IMR-90 (cell line): ENCODE data around the gene ARL6IP5. TPM values are rescaled to one million over a fixed set of nuclear protein-coding genes. Genes with fewer than 3 reads are reported as not detected.
A peak's percentile ranks its signal among the peaks of the same experiment; 100 is the strongest.

Experiments
- ATAC-seq: fragments of 200-7000 bp; cut with Tn5 transposase; 2 replicates; pipeline ENCODE4 v1.9.1; 2020; ENCODE audit warnings: low read depth, mild to moderate bottlenecking, moderate library complexity
- BruUV-seq: library from RNA; stranded (reverse); fragments of 400-500 nt; replicated peaks from 2 replicates; lab custom pipeline; 2021; lab: Mats Ljungman, UMichigan
- CTCF ChIA-PET: fragments of 300-600 bp; formaldehyde crosslinking; extraction: SDS; loops from one replicate; lab custom pipeline; 2021; ENCODE audit warnings: antibody characterized with exemption; lab: Yijun Ruan, JAX
- POLR2A ChIA-PET: fragments of 300-600 bp; sonication (Branson Sonifier 250); formaldehyde crosslinking; loops from one replicate; lab custom pipeline; 2022; ENCODE audit warnings: antibody characterized with exemption; ENCODE audit not compliant: unreplicated experiment; lab: Charles Lee
- DNase-seq: peaks from one replicate; pipeline ENCODE4 v3.0.0; 2013
- H2AFZ ChIP-seq: replicated peaks from 2 replicates; pipeline ENCODE3; 2013; ENCODE audit warnings: low read length, mild to moderate bottlenecking; ENCODE audit not compliant: poor library complexity
- H2AK5ac ChIP-seq: 2 replicates; pipeline ENCODE4 v1.6.1; 2013; ENCODE audit warnings: low read depth, low read length, inconsistent platforms
- H2AK9ac ChIP-seq: replicated peaks from 2 replicates; pipeline ENCODE3; 2013; ENCODE audit warnings: mild to moderate bottlenecking, low read depth, low read length, moderate library complexity; ENCODE audit not compliant: poor library complexity
- H2BK120ac ChIP-seq: 2 replicates; pipeline ENCODE4 v1.6.1; 2013; ENCODE audit warnings: low read depth, low read length, inconsistent platforms
- H2BK15ac ChIP-seq: 3 replicates; pipeline ENCODE4 v1.6.1; 2013; ENCODE audit warnings: low read depth, low read length, inconsistent platforms
- H2BK20ac ChIP-seq: 2 replicates; pipeline ENCODE4 v1.6.1; 2013; ENCODE audit warnings: low read depth, mild to moderate bottlenecking, inconsistent platforms, low read length, moderate library complexity
- H2BK5ac ChIP-seq: 2 replicates; pipeline ENCODE4 v1.6.1; 2013; ENCODE audit warnings: mild to moderate bottlenecking, low read depth, low read length, inconsistent platforms; ENCODE audit not compliant: poor library complexity, severe bottlenecking
- H3K14ac ChIP-seq: replicated peaks from 2 replicates; pipeline ENCODE4 v1.6.1; 2013; ENCODE audit warnings: low read depth, low read length, inconsistent platforms
- H3K18ac ChIP-seq: 2 replicates; pipeline ENCODE4 v1.6.1; 2013; ENCODE audit warnings: low read depth, low read length, control low read depth
- H3K23ac ChIP-seq: 2 replicates; pipeline ENCODE4 v1.6.1; 2013; ENCODE audit warnings: low read depth, low read length, inconsistent platforms
- H3K27ac ChIP-seq: 2 replicates; pipeline ENCODE4 v1.5.1; 2013; ENCODE audit warnings: mild to moderate bottlenecking, control low read depth, low read length; ENCODE audit not compliant: insufficient read depth
- H3K27me3 ChIP-seq: 2 replicates; pipeline ENCODE4 v1.6.1; 2013; ENCODE audit warnings: low read length; ENCODE audit not compliant: control insufficient read depth, insufficient read depth
- H3K36me3 ChIP-seq: 2 replicates; pipeline ENCODE4 v1.6.1; 2013; ENCODE audit warnings: low read length, mixed read lengths; ENCODE audit not compliant: control insufficient read depth, insufficient read depth
- H3K4ac ChIP-seq: 2 replicates; pipeline ENCODE4 v1.6.1; 2013; ENCODE audit warnings: low read depth, low read length, inconsistent platforms
- H3K4me1 ChIP-seq: 2 replicates; pipeline ENCODE4 v1.6.1; 2013; ENCODE audit warnings: low read length, mixed read lengths; ENCODE audit not compliant: control insufficient read depth, insufficient read depth
- H3K4me2 ChIP-seq: 2 replicates; pipeline ENCODE4 v1.6.1; 2013; ENCODE audit warnings: low read depth, mild to moderate bottlenecking, control low read depth, low read length, moderate library complexity
- H3K4me3 ChIP-seq: 2 replicates; pipeline ENCODE4 v1.5.1; 2013; ENCODE audit warnings: low read depth, mild to moderate bottlenecking, control low read depth, low read length, moderate library complexity; ENCODE audit not compliant: insufficient read depth
- H3K56ac ChIP-seq: 2 replicates; pipeline ENCODE4 v1.6.1; 2013; ENCODE audit warnings: low read length, inconsistent platforms; ENCODE audit not compliant: insufficient read depth; ENCODE audit errors: extremely low read depth
- H3K79me1 ChIP-seq, 2 experiments: 2 replicates each; pipeline ENCODE4 v1.6.1; 2013; ENCODE audit warnings: low read length in 2 of 2, inconsistent platforms in 1 of 2, low read depth in 1 of 2
- H3K9ac ChIP-seq: 2 replicates; pipeline ENCODE4 v1.6.1; 2013; ENCODE audit warnings: low read depth, low read length, control low read depth
- H3K9me1 ChIP-seq: 2 replicates; pipeline ENCODE4 v1.6.1; 2013; ENCODE audit warnings: low read length, inconsistent platforms; ENCODE audit not compliant: insufficient read depth
- H3K9me3 ChIP-seq: 2 replicates; pipeline ENCODE4 v1.6.1; 2013; ENCODE audit warnings: low read length; ENCODE audit not compliant: control insufficient read depth, insufficient read depth
- H4K20me1 ChIP-seq: 2 replicates; pipeline ENCODE4 v1.6.1; 2013; ENCODE audit warnings: low read length, inconsistent platforms; ENCODE audit not compliant: insufficient read depth
- H4K5ac ChIP-seq: 2 replicates; pipeline ENCODE4 v1.6.1; 2013; ENCODE audit warnings: mild to moderate bottlenecking, low read depth, low read length, control low read depth
- H4K8ac ChIP-seq, 2 experiments: 2 replicates each; pipeline ENCODE4 v1.6.1; 2013; ENCODE audit warnings: low read depth in 2 of 2, low read length in 2 of 2, control low read depth in 1 of 2, inconsistent platforms in 1 of 2
- H4K91ac ChIP-seq: 2 replicates; pipeline ENCODE4 v1.6.1; 2013; ENCODE audit warnings: low read depth, low read length, inconsistent platforms; ENCODE audit not compliant: insufficient read depth
- BHLHE40 ChIP-seq: fragments of 150-350 bp; IDR thresholded peaks from 2 replicates; pipeline ENCODE4 v1.6.1; 2016; ENCODE audit warnings: mild to moderate bottlenecking, low read depth, low read length
- FOS ChIP-seq: fragments of 150-350 bp; IDR thresholded peaks from 2 replicates; pipeline ENCODE4 v1.6.1; 2016; ENCODE audit warnings: low read depth, low read length
- MAFK ChIP-seq: IDR thresholded peaks from 2 replicates; pipeline ENCODE4 v1.6.1; 2012; ENCODE audit warnings: low read depth, low read length, improper control_type of control experiment
- NFE2L2 ChIP-seq: fragments of 150-350 bp; IDR thresholded peaks from 2 replicates; pipeline ENCODE4 v1.6.1; 2016; ENCODE audit warnings: low read depth, mild to moderate bottlenecking, low read length
- POLR2A ChIP-seq: IDR thresholded peaks from 2 replicates; pipeline ENCODE4 v1.6.1; 2012; ENCODE audit warnings: mild to moderate bottlenecking, low read depth, low read length
- RAD21 ChIP-seq: IDR thresholded peaks from 2 replicates; pipeline ENCODE4 v1.6.1; 2012; ENCODE audit warnings: low read length, improper control_type of control experiment
- RCOR1 ChIP-seq: IDR thresholded peaks from 2 replicates; pipeline ENCODE4 v1.6.1; 2012; ENCODE audit warnings: mild to moderate bottlenecking, low read length, improper control_type of control experiment; ENCODE audit not compliant: insufficient replicate concordance
- SMC3 ChIP-seq: fragments of 150-350 bp; IDR thresholded peaks from 2 replicates; pipeline ENCODE4 v1.6.1; 2016; ENCODE audit warnings: low read depth, mild to moderate bottlenecking, antibody characterized with exemption, low read length, moderate library complexity
- USF2 ChIP-seq: fragments of 150-350 bp; IDR thresholded peaks from 2 replicates; pipeline ENCODE4 v1.6.1; 2017; ENCODE audit warnings: mild to moderate bottlenecking, antibody characterized with exemption, low read length, low read depth
- WGBS, 2 experiments: methylation state at CpG; one replicate each; pipeline versions ENCODE4 v1.1.5 to v1.1.7; 2013; ENCODE audit warnings: missing lambda C conversion rate in 2 of 2; ENCODE audit not compliant: insufficient read length in 1 of 2; ENCODE audit errors: extremely low coverage in 2 of 2; 5-methylcytosine and 5-hydroxymethylcytosine counted together
- dilution Hi-C: fragments of 300-500 bp; cut with HindIII; formaldehyde crosslinking; loops from one replicate; pipeline ENCODE4 v1.14.3; 2018; ENCODE audit warnings: low sequenced_read_pairs; ENCODE audit not compliant: unreplicated experiment
- in situ Hi-C: fragments of 300-500 bp; cut with MboI; formaldehyde crosslinking; loops from 3 replicates; pipeline ENCODE4 v1.14.3; 2019; ENCODE audit warnings: low sequenced_read_pairs, inconsistent platforms, mixed read lengths
- intact Hi-C: fragments of 100-400 bp; cut with micrococcal nuclease; formaldehyde crosslinking; loops from 2 replicates; pipeline ENCODE4 v1.10.0; 2022
- polyA plus RNA-seq, 3 experiments: library from polyadenylated mRNA; depleted of rRNA; stranded (reverse); fragments of >200 nt; gene quantifications; 2 replicates each; pipeline ENCODE4 v1.2.3, GENCODE V29; 2012; ENCODE audit warnings: low replicate concordance in 1 of 3
- total RNA-seq: library from RNA; depleted of rRNA; stranded (reverse); fragments of >200 nt; gene quantifications from 2 replicates; pipeline ENCODE4 v1.2.3, GENCODE V29; 2012

ARL6IP5 gene
- total and polyA plus RNA-seq, 2 of the 4 experiments (the other 2 are of a cell fraction), result 76.4 to 98.8 TPM

- Histone ChIP-seq H4K91ac (no peak overlapping the region), H3K4me2 (peak overlapping the region; percentile 100), H3K4ac (peak overlapping the region; percentile 49), H4K20me1 (peaks cover 4% of the 10 kb centered on the region; the same call in 1 of the 2 replicates), H3K18ac (peak overlapping the region; percentile 83; the same call in 1 of the 2 replicates), H2BK120ac (no peak overlapping the region), H2AK5ac (no peak overlapping the region), H3K56ac (peak overlapping the region; percentile 46; the same call in 1 of the 2 replicates), H3K9me3 (no peaks in the 10 kb centered on the region), H3K4me3 (peak overlapping the region; percentile 100), H2AFZ (peak overlapping the region; percentile 84), H3K27ac (peak overlapping the region; percentile 55), H4K8ac (peak overlapping the region in 1 of 2 experiments; percentile 3; a peak in 1 of 4 replicates), H3K79me1 (peaks cover 6 to 42% of the 10 kb centered on the region in 2 experiments), H2BK15ac (no peak overlapping the region), H3K23ac (peak overlapping the region; percentile 40), H3K36me3 (0 out of 2 replicates have a peak, but pooled peaks cover 3% of the 10 kb centered on the region), H3K14ac (peak overlapping the region; percentile 6; the same call in 1 of the 2 replicates), H2BK5ac (peak overlapping the region; percentile 64), H4K5ac (peak overlapping the region; percentile 39; the same call in 1 of the 2 replicates), H2AK9ac (peak overlapping the region; percentile 51), H3K27me3 (no peaks in the 10 kb centered on the region), H3K9ac (peak overlapping the region; percentile 96), H2BK20ac (no peak overlapping the region), H3K4me1 (peaks cover 9% of the 10 kb centered on the region), H3K9me1 (peaks cover 7% of the 10 kb centered on the region)
- 0% methylated on average over 1 of the region's 29 CpGs; no CpG with 5 or more reads in 1 of the 2 experiments for WGBS, 2 experiments
- TF ChIP-seq POLR2A, result no peak
- TF ChIP-seq RCOR1, result no peak
- no peak for TF ChIP-seq SMC3
- no peak for TF ChIP-seq USF2
- no peak for TF ChIP-seq RAD21
- no peak for TF ChIP-seq BHLHE40
- no peak for TF ChIP-seq NFE2L2
- TF ChIP-seq FOS, result no peak
- TF ChIP-seq MAFK, result no peak
- intact Hi-C loops (loop anchor here (5.0 to 10.0 kb wide), 3 partner anchors 47 to 865 kb away; no protein-coding TSS in a partner anchor), in situ Hi-C loops (no loop called here), dilution Hi-C loops (no loop called here)
- CTCF ChIA-PET, result no interaction called here
- POLR2A ChIA-PET, result interaction anchor here (0.5 kb wide), 1 partner anchor 12 kb away, joined by 4 read pairs; no protein-coding TSS in a partner anchor
- DNase-seq (no peak), ATAC-seq (peak; percentile 44)
- BruUV-seq, result TSS peak; percentile 53
Observed at GRCh38 chr3:69079269-69080159, 5.2 kb upstream of the ARL6IP5 start.
